Erythroblast (primary cell): ENCODE measurements around the gene NSD1.

ENCODE experiments used
- DNase-seq, 2 experiments: peaks; one replicate each; lab custom pipeline; 2025; lab: John Stamatoyannopoulos, UW
- GATA1 ChIP-seq: IDR thresholded peaks from 2 replicates; pipeline ENCODE4 v1.6.1; 2011; ENCODE audit warnings: low read depth, mild to moderate bottlenecking, control low read depth, low read length, moderate library complexity
- POLR2A ChIP-seq: IDR thresholded peaks from 2 replicates; pipeline ENCODE4 v1.6.1; 2011; ENCODE audit warnings: mild to moderate bottlenecking, low read length

The NSD1 gene

GRCh38 chr5:177093803-177094202 is 39.8 kb upstream of the NSD1 start:
- no peak for DNase-seq
- TF ChIP-seq GATA1 = no peak
- no peak for TF ChIP-seq POLR2A

- no peak for DNase-seq
- TF ChIP-seq POLR2A (no peak), GATA1 (no peak)
These were observed 39.1 kb upstream of the NSD1 start for GRCh38 chr5:177094224-177095087.

GRCh38 chr5:177095088-177095669 is 38.4 kb upstream of the NSD1 start:
- no peak for DNase-seq
- no peak for TF ChIP-seq POLR2A
- TF ChIP-seq GATA1 = no peak

GRCh38 chr5:177096162-177097015 is 37.2 kb upstream of the NSD1 start:
- no peak for TF ChIP-seq GATA1
- TF ChIP-seq POLR2A = no peak

GRCh38 chr5:177097016-177097985 is 36.3 kb upstream of the NSD1 start:
- TF ChIP-seq POLR2A (no peak), GATA1 (no peak)
- no peak for DNase-seq

More at GRCh38 chr5:177096162-177097015, 37.2 kb upstream of the NSD1 start:
- no peak for DNase-seq

- DNase-seq = no peak
- TF ChIP-seq GATA1 = no peak
These were observed 35.5 kb upstream of the NSD1 start for GRCh38 chr5:177098120-177098469.

GRCh38 chr5:177098470-177099141 is 35.0 kb upstream of the NSD1 start:
- no peak for DNase-seq
- TF ChIP-seq POLR2A = no peak
- TF ChIP-seq GATA1 = no peak

GRCh38 chr5:177099422-177100093 is 34.0 kb upstream of the NSD1 start:
- TF ChIP-seq GATA1 (no peak), POLR2A (no peak)

GRCh38 chr5:177100714-177101121 is 32.9 kb upstream of the NSD1 start:
- no peak for DNase-seq
- TF ChIP-seq GATA1 (no peak), POLR2A (no peak)

More at GRCh38 chr5:177099422-177100093, 34.0 kb upstream of the NSD1 start:
- DNase-seq = no peak

- DNase-seq = no peak
- TF ChIP-seq POLR2A (no peak), GATA1 (no peak)
These were observed 29.9 kb upstream of the NSD1 start for GRCh38 chr5:177103523-177104253.

GRCh38 chr5:177105691-177106476 is 27.7 kb upstream of the NSD1 start:
- no peak for DNase-seq
- TF ChIP-seq POLR2A (no peak), GATA1 (no peak)
